ENCODE data around the gene EQTN.

GRCh38 chr9:27248702-27249101 lies 48.2 kb downstream of the EQTN start:
- TF ChIP-seq CTCF (IDR thresholded peaks at IDR 0.05) (no peak), POLR2A (IDR thresholded peaks at IDR 0.05) (no peak)

All from testis (tissue), 2 donors.